Esophagus (tissue), 2 donors: ENCODE results near the gene IQGAP3. TPM values are rescaled to one million over a fixed set of nuclear protein-coding genes. Genes with fewer than 3 reads are reported as not detected.
"Not testable (repeated sequence)": the region's sequence is repeated elsewhere in the genome, so short reads cannot be mapped to it uniquely, and the experiment has no call there.

ENCODE experiments used
- H3K27ac ChIP-seq, 2 donors: one replicate each; pipeline ENCODE4 v1.5.1; 2013; ENCODE audit warnings: low read depth in 2 of 2, mild to moderate bottlenecking in 2 of 2, inconsistent platforms in 1 of 2, low read length in 1 of 2, moderate library complexity in 1 of 2
- H3K27me3 ChIP-seq, 2 donors: one replicate each; pipeline ENCODE4 v1.6.1; 2013; ENCODE audit warnings: low read length in 2 of 2, control low read depth in 1 of 2, mild to moderate bottlenecking in 1 of 2; ENCODE audit not compliant: insufficient read depth in 2 of 2, control insufficient read depth in 1 of 2
- H3K36me3 ChIP-seq, 2 donors: one replicate each; pipeline ENCODE4 v1.6.1; 2013; ENCODE audit warnings: low read length in 1 of 2; ENCODE audit not compliant: control insufficient read depth in 2 of 2, insufficient read depth in 2 of 2
- H3K4me1 ChIP-seq, 2 donors: one replicate each; pipeline ENCODE4 v1.6.1; 2013; ENCODE audit warnings: low read length in 1 of 2; ENCODE audit not compliant: control insufficient read depth in 2 of 2, insufficient read depth in 2 of 2
- H3K4me3 ChIP-seq, 2 donors: one replicate each; pipeline ENCODE4 v1.5.1; 2013; ENCODE audit warnings: low read length in 2 of 2, mild to moderate bottlenecking in 2 of 2, low read depth in 1 of 2, moderate library complexity in 1 of 2
- H3K9me3 ChIP-seq, 2 donors: one replicate each; pipeline ENCODE4 v1.6.1; 2013; ENCODE audit warnings: mild to moderate bottlenecking in 2 of 2, low read depth in 1 of 2, low read length in 1 of 2, moderate library complexity in 1 of 2; ENCODE audit not compliant: control insufficient read depth in 2 of 2, insufficient read depth in 1 of 2
- WGBS, 2 donors: extraction: QIAGEN DNeasy Blood & Tissue Kit; methylation state at CpG; one replicate each; pipeline ENCODE4 v1.1.7; 2013; 5-methylcytosine and 5-hydroxymethylcytosine counted together
- polyA plus RNA-seq, 2 donors: library from polyadenylated mRNA; stranded (reverse); fragments of 200-250 nt; gene quantifications; one replicate each; pipeline ENCODE4 v1.2.3, GENCODE V29; 2013
- donor health status: healthy with polysubstance abuse.
- donor health status: Bipolar disorder and iron deficiency.

IQGAP3 gene, protein sequence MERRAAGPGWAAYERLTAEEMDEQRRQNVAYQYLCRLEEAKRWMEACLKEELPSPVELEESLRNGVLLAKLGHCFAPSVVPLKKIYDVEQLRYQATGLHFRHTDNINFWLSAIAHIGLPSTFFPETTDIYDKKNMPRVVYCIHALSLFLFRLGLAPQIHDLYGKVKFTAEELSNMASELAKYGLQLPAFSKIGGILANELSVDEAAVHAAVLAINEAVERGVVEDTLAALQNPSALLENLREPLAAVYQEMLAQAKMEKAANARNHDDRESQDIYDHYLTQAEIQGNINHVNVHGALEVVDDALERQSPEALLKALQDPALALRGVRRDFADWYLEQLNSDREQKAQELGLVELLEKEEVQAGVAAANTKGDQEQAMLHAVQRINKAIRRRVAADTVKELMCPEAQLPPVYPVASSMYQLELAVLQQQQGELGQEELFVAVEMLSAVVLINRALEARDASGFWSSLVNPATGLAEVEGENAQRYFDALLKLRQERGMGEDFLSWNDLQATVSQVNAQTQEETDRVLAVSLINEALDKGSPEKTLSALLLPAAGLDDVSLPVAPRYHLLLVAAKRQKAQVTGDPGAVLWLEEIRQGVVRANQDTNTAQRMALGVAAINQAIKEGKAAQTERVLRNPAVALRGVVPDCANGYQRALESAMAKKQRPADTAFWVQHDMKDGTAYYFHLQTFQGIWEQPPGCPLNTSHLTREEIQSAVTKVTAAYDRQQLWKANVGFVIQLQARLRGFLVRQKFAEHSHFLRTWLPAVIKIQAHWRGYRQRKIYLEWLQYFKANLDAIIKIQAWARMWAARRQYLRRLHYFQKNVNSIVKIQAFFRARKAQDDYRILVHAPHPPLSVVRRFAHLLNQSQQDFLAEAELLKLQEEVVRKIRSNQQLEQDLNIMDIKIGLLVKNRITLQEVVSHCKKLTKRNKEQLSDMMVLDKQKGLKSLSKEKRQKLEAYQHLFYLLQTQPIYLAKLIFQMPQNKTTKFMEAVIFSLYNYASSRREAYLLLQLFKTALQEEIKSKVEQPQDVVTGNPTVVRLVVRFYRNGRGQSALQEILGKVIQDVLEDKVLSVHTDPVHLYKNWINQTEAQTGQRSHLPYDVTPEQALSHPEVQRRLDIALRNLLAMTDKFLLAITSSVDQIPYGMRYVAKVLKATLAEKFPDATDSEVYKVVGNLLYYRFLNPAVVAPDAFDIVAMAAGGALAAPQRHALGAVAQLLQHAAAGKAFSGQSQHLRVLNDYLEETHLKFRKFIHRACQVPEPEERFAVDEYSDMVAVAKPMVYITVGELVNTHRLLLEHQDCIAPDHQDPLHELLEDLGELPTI (N-terminal part only)
- 1 to 10 TPM; 3.8 to 7.8 TPM for polyA plus RNA-seq

GRCh38 chr1:156571919-156572662 lies at the start of gene IQGAP3:
TSS of gene IQGAP3 (minus strand) at chr1:156572565. CDS start at chr1:156572529, 36 bp downstream.
- Histone ChIP-seq H3K4me3 (peak within 1 kb of the TSS; percentile 48 to 53), H3K27me3 (no peaks in the 10 kb centered on the region), H3K9me3 (no peaks in the 10 kb centered on the region), H3K36me3 (no peaks in the 10 kb centered on the region), H3K27ac (peak within 1 kb of the TSS in 1 of 2 donors; percentile 42), H3K4me1 (peaks cover 2% of the 10 kb centered on the region in 2 donors)
- WGBS, 2 donors, result 1 to 2% methylated on average over 38 of the region's 38 CpGs

- H3K4me3 ChIP-seq, result no peak overlapping the region
- 20 to 26% methylated on average over 6 of the region's 6 CpGs for WGBS, 2 donors
- peaks cover 4 to 9% of the 10 kb centered on the region in 2 donors for H3K4me1 ChIP-seq
- H3K27ac ChIP-seq, result no peak overlapping the region
- H3K36me3 ChIP-seq, result no peaks in the 10 kb centered on the region
- H3K27me3 ChIP-seq, result peaks cover 0 to 8% of the 10 kb centered on the region in 2 donors
- H3K9me3 ChIP-seq, result no peaks in the 10 kb centered on the region
Measured at GRCh38 chr1:156619582-156619955, 47.2 kb upstream of the IQGAP3 start.

DNA sequence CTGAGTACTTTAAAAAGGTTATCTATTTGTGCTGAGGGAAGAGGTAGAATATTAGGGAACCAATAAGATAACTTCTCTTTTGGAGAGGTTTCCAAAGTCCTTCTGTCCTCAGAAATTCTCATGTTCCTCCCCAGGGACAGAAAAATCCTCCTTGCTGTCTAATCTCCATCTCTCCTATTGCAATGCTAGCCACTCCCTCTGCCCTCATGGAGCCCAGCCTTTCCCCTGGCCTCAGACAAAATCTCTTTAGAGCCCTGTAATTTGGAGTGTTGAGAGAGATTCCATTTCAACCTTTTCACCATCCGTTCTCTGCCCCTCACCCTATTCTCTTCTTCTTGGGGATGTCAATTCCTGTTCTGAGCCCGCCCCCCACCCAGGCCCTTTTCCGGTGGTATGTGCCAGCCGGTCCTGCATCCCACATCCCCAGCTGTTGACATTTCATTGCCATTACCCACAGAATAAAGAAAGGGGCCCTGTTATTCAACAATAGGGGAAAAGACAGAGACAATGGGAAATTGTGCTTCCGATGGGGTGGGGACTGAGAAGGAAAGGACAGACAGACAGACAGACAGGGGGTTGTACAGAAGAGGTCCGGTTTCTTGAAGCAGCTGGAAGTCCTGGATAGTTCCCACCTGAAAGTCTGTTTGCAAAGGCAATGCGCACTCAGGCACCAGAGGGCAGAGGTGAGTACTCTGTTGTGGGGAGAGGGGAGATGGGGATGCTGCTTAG lies 46.7 kb upstream of the IQGAP3 start, which contains the start of gene HAPLN2:
HAPLN2 (plus strand) TSS at position 563 of the 729 bp plus-strand sequence. CDS start 4,076 bp downstream, outside the sequence.
- WGBS, 2 donors, result 12 to 18% methylated on average over 7 of the region's 7 CpGs
- peaks cover 0 to 6% of the 10 kb centered on the region in 2 donors for H3K27me3 ChIP-seq
- no peak within 1 kb of the TSS for H3K27ac ChIP-seq

DNA sequence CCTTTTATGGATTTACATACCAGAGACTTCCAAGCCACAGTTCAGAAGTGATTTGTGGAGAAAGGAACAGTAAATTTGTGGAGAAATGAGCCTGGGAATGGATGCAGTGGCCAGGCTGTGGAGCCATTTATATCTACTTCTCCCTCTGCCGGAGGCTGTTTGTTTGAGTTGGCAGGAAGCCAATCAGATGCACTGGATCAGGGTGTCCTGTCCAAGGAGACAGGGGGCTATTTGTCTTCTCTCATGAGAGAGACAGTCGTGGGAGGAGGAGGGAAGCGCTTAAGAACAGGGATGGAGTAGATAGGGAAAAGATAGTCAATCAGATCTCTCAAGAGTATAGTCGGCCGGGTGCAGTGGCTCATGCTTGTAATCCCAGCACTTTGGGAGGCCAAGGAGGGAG lies 44.1 kb upstream of the IQGAP3 start:
- 11 to 16% methylated on average over 5 of the region's 5 CpGs for whole genome bisulfite sequencing, 2 donors
- peaks cover 0 to 4% of the 10 kb centered on the region in 2 donors for H3K27me3 ChIP-seq

More for the DNA sequence above, 46.7 kb upstream of the IQGAP3 start, which contains the start of gene HAPLN2:
- Histone ChIP-seq H3K4me1 (peaks cover 0 to 3% of the 10 kb centered on the region in 2 donors), H3K9me3 (no peaks in the 10 kb centered on the region), H3K4me3 (no peak within 1 kb of the TSS), H3K36me3 (no peaks in the 10 kb centered on the region)

DNA sequence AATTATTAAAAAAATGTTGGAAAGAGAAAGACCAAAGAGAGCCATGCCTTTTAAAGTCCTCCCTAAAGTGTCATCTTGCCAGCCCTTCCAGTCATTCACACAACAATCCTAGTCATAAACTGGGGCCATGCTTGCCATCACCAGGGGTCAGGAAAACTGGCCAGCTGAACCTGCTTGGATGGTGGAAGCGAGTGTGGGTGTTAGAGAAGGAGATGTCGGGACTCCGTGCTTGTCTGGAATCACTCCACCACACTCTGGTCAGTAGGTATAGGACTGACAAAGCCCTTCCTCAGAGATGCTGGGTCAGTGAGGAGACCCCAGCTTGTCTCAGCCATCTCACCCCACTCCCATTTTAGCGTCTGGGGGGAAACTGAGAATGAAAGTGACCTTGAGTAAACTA lies 43.6 kb upstream of the IQGAP3 start:
- WGBS, 2 donors, result 34 to 54% methylated on average over 4 of the region's 4 CpGs
- H3K4me3 ChIP-seq, result no peak overlapping the region
- no peaks in the 10 kb centered on the region for H3K4me1 ChIP-seq
- peaks cover 0 to 4% of the 10 kb centered on the region in 2 donors for H3K27me3 ChIP-seq
- H3K27ac ChIP-seq, result peak overlapping the region; percentile 15 to 61
- H3K36me3 ChIP-seq, result no peaks in the 10 kb centered on the region
- no peaks in the 10 kb centered on the region for H3K9me3 ChIP-seq

More for the DNA sequence above, 44.1 kb upstream of the IQGAP3 start:
- Histone ChIP-seq H3K4me3 (no peak overlapping the region), H3K9me3 (no peaks in the 10 kb centered on the region), H3K4me1 (no peaks in the 10 kb centered on the region), H3K27ac (no peak overlapping the region), H3K36me3 (no peaks in the 10 kb centered on the region)

DNA sequence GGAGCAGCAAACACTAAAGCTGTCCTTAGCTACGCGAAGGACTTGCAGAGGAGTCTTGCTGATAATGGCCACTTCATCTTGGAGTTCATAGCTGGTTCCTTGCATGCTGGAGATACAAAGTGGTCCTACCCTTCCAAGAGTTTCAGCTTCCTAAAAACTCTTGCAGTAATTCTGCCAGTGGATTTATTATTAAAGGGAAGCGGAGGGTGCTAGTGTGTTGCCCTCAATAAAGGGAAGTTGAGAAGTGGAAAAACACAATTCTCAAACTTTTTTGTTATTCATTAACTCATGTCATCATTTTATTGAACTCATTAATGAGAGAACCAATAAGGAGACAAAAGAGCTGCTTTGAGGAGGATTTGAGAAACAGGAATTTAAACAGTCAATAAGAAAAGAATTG lies 40.3 kb upstream of the IQGAP3 start:
- no peaks in the 10 kb centered on the region for H3K9me3 ChIP-seq
- no peaks in the 10 kb centered on the region for H3K27me3 ChIP-seq
- H3K4me1 ChIP-seq, result no peaks in the 10 kb centered on the region
- no peak overlapping the region for H3K27ac ChIP-seq
- H3K4me3 ChIP-seq, result no peak overlapping the region
- H3K36me3 ChIP-seq, result no peaks in the 10 kb centered on the region
- WGBS, 2 donors, result 55 to 60% methylated on average over 3 of the region's 3 CpGs

DNA sequence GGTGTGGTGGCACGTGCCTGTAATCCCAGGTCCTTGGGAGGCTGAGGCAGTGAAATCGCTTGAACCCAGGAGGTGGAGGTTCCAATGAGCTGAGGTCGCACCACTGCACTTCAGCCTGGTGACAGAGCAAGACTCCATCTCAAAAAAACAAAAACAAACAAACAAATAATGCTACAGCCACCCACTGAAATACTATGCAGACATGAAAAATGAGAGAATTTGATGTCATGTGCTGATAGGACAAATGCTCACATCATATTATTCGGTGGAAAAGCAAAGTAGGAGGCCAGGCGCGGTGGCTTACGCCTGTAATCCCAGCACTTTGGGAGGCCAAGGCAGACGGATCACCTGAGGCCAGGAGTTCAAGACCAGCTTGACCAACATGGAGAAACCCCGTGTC lies 37.7 kb upstream of the IQGAP3 start:
- not testable (repeated sequence) for H3K9me3 ChIP-seq, H3K27ac ChIP-seq, H3K4me1 ChIP-seq, H3K36me3 ChIP-seq, H3K27me3 ChIP-seq, H3K4me3 ChIP-seq
- 88 to 92% methylated on average over 9 of the region's 9 CpGs for WGBS, 2 donors

DNA sequence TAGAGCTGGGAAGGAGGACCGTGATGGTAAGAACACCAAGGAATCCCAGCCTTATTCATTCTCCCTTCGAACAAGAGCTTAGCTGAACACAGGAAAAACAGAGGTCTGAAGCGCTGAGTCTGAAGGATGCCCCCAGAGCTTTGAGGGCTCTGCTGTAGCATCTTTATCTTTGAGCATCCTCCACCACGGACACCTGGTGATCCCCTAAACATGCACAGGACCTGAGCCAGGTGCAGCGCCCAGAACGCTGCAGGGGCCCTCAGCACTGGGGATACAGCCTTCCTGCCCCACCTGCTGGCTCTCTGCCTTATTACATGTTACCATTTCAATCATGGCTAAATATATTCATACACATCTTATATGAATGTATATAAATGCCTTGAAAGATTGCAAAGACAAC lies 36.6 kb upstream of the IQGAP3 start:
- Histone ChIP-seq H3K27me3 (no peaks in the 10 kb centered on the region), H3K36me3 (no peaks in the 10 kb centered on the region), H3K4me1 (no peaks in the 10 kb centered on the region), H3K4me3 (no peak overlapping the region), H3K9me3 (no peaks in the 10 kb centered on the region), H3K27ac (no peak overlapping the region)
- WGBS, 2 donors, result 40 to 43% methylated on average over 6 of the region's 6 CpGs
